GM12878 (cell line): Measurements from ENCODE around the gene HMCN1.

Experiments used
- ATF2 ChIP-seq: IDR thresholded peaks from 2 replicates; pipeline ENCODE4 v1.6.1; 2012; ENCODE audit warnings: low read length, inconsistent platforms
- CREB1 ChIP-seq: IDR thresholded peaks from 2 replicates; pipeline ENCODE4 v1.6.1; 2012; ENCODE audit warnings: low read depth, mild to moderate bottlenecking, inconsistent platforms
- ELK1 ChIP-seq: IDR thresholded peaks from 2 replicates; pipeline ENCODE4 v1.6.1; 2012; ENCODE audit warnings: low read depth, low read length, improper control_type of control experiment
- EP300 ChIP-seq, 2 experiments: fragments of 150-350 bp in 1 of 2; IDR thresholded peaks; 2 replicates each; pipeline ENCODE4 v1.6.1; 2011 to 2012; ENCODE audit warnings: low read depth in 2 of 2, low read length in 2 of 2, borderline replicate concordance in 1 of 2, improper control_type of control experiment in 1 of 2, inconsistent platforms in 1 of 2; ENCODE audit not compliant: control insufficient read depth in 1 of 2
- HCFC1 ChIP-seq: fragments of 150-350 bp; IDR thresholded peaks from 2 replicates; pipeline ENCODE4 v1.6.1; 2014; ENCODE audit warnings: low read length
- POLR2A ChIP-seq: IDR thresholded peaks from 2 replicates; pipeline ENCODE4 v1.6.1; 2011; ENCODE audit warnings: low read depth, mild to moderate bottlenecking, low read length
- POLR2AphosphoS5 ChIP-seq: IDR thresholded peaks from 2 replicates; pipeline ENCODE4 v1.6.1; 2011; ENCODE audit warnings: mild to moderate bottlenecking, low read length, inconsistent platforms
- RAD21 ChIP-seq: IDR thresholded peaks from 2 replicates; pipeline ENCODE4 v1.6.1; 2011; ENCODE audit warnings: mild to moderate bottlenecking, low read depth, low read length, moderate library complexity; ENCODE audit not compliant: insufficient read depth
- RAD51 ChIP-seq: fragments of 450-650 bp; IDR thresholded peaks from 2 replicates; pipeline ENCODE4 v1.6.1; 2016; ENCODE audit warnings: moderate library complexity, mild to moderate bottlenecking, inconsistent platforms
- SIN3A ChIP-seq: IDR thresholded peaks from 2 replicates; pipeline ENCODE4 v1.6.1; 2012; ENCODE audit warnings: low read depth, low read length, improper control_type of control experiment
- SP1 ChIP-seq: IDR thresholded peaks from one replicate; pipeline ENCODE4 v1.6.1; 2011; ENCODE audit warnings: low read depth, low read length
- ZBTB11 ChIP-seq: fragments of 450-650 bp; formaldehyde crosslinking; IDR thresholded peaks from 2 replicates; pipeline ENCODE4 v1.5.0; 2022; ENCODE audit warnings: mild to moderate bottlenecking, missing genetic modification characterization
- TF ChIP-seq, protein P1 (sequence below): IDR thresholded peaks from 2 replicates; pipeline ENCODE4 v1.6.1; 2012; ENCODE audit warnings: mild to moderate bottlenecking, low read depth, low read length
- TF ChIP-seq, protein P2 (sequence below), 3 experiments: IDR thresholded peaks in 2 of 3; conservative IDR thresholded peaks in 1 of 3; 2 replicates each; pipeline ENCODE4 v1.5.1; 2011; ENCODE audit warnings: low read depth in 3 of 3, low read length in 3 of 3, mild to moderate bottlenecking in 3 of 3, control low read depth in 2 of 3, moderate library complexity in 2 of 3, inconsistent platforms in 1 of 3, mixed read lengths in 1 of 3; ENCODE audit not compliant: control insufficient read depth in 2 of 3, insufficient read depth in 1 of 3; ENCODE audit errors: extremely low read depth in 1 of 3

- TF ChIP-seq, protein P1, sequence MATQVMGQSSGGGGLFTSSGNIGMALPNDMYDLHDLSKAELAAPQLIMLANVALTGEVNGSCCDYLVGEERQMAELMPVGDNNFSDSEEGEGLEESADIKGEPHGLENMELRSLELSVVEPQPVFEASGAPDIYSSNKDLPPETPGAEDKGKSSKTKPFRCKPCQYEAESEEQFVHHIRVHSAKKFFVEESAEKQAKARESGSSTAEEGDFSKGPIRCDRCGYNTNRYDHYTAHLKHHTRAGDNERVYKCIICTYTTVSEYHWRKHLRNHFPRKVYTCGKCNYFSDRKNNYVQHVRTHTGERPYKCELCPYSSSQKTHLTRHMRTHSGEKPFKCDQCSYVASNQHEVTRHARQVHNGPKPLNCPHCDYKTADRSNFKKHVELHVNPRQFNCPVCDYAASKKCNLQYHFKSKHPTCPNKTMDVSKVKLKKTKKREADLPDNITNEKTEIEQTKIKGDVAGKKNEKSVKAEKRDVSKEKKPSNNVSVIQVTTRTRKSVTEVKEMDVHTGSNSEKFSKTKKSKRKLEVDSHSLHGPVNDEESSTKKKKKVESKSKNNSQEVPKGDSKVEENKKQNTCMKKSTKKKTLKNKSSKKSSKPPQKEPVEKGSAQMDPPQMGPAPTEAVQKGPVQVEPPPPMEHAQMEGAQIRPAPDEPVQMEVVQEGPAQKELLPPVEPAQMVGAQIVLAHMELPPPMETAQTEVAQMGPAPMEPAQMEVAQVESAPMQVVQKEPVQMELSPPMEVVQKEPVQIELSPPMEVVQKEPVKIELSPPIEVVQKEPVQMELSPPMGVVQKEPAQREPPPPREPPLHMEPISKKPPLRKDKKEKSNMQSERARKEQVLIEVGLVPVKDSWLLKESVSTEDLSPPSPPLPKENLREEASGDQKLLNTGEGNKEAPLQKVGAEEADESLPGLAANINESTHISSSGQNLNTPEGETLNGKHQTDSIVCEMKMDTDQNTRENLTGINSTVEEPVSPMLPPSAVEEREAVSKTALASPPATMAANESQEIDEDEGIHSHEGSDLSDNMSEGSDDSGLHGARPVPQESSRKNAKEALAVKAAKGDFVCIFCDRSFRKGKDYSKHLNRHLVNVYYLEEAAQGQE, result no peak
- TF ChIP-seq, protein P2, sequence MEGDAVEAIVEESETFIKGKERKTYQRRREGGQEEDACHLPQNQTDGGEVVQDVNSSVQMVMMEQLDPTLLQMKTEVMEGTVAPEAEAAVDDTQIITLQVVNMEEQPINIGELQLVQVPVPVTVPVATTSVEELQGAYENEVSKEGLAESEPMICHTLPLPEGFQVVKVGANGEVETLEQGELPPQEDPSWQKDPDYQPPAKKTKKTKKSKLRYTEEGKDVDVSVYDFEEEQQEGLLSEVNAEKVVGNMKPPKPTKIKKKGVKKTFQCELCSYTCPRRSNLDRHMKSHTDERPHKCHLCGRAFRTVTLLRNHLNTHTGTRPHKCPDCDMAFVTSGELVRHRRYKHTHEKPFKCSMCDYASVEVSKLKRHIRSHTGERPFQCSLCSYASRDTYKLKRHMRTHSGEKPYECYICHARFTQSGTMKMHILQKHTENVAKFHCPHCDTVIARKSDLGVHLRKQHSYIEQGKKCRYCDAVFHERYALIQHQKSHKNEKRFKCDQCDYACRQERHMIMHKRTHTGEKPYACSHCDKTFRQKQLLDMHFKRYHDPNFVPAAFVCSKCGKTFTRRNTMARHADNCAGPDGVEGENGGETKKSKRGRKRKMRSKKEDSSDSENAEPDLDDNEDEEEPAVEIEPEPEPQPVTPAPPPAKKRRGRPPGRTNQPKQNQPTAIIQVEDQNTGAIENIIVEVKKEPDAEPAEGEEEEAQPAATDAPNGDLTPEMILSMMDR (IDR thresholded peaks at IDR 0.05 in 2 of 3, conservative IDR thresholded peaks at IDR 0.05 in 1 of 3; ENCODE audit: control insufficient read depth in 2 of 3, extremely low read depth in 1 of 3, insufficient read depth in 1 of 3, low read depth in 3 of 3, low read length in 3 of 3), result no peak
- TF ChIP-seq RAD51 (no peak), ZBTB11 (CRISPR knock-in tag) (no peak), HCFC1 (no peak), RAD21 (no peak), SIN3A (no peak), EP300 (IDR thresholded peaks at IDR 0.05; ENCODE audit: borderline replicate concordance in 1 of 2, control insufficient read depth in 1 of 2, low read depth in 2 of 2, low read length in 2 of 2) (no peak), CREB1 (no peak), POLR2AphosphoS5 (no peak), POLR2A (no peak), ELK1 (no peak), ATF2 (no peak), SP1 (no peak)
These were observed 230.8 kb downstream of the HMCN1 start for GRCh38 chr1:185964946-185965345.
